ENCODE data around the gene RABGAP1L.
"Not testable (repeated sequence)": the region's sequence is repeated elsewhere in the genome, so short reads cannot be mapped to it uniquely, and the experiment has no call there.

The RABGAP1L gene

GRCh38 chr1:174469052-174469451 lies 309.7 kb downstream of the RABGAP1L start:
- DNase-seq, result no peak

- DNase-seq, result no peak
Observed at GRCh38 chr1:174469687-174470086, 310.4 kb downstream of the RABGAP1L start.

- DNase-seq, result no peak
Observed at GRCh38 chr1:174479281-174479680, 320.0 kb downstream of the RABGAP1L start.

- no peak for DNase-seq
Observed at GRCh38 chr1:174480324-174480723, 321.0 kb downstream of the RABGAP1L start.

GRCh38 chr1:174491606-174492005 lies 332.3 kb downstream of the RABGAP1L start:
- DNase-seq, result no peak

- no peak for DNase-seq
Observed at GRCh38 chr1:174497478-174497877, 338.2 kb downstream of the RABGAP1L start.

GRCh38 chr1:174516755-174517154 lies 357.4 kb downstream of the RABGAP1L start:
- not testable (repeated sequence) for DNase-seq

GRCh38 chr1:174519844-174520243 lies 360.5 kb downstream of the RABGAP1L start:
- no peak for DNase-seq

- no peak for DNase-seq
Observed at GRCh38 chr1:174531751-174532150, 372.4 kb downstream of the RABGAP1L start.

GRCh38 chr1:174534789-174535188 lies 375.5 kb downstream of the RABGAP1L start:
- no peak for DNase-seq

- DNase-seq, result no peak
Observed at GRCh38 chr1:174535207-174535606, 375.9 kb downstream of the RABGAP1L start.

GRCh38 chr1:174543421-174543820 lies 384.1 kb downstream of the RABGAP1L start:
- not testable (repeated sequence) for DNase-seq

- no peak for DNase-seq
Observed at GRCh38 chr1:174550296-174550695, 391.0 kb downstream of the RABGAP1L start.

GRCh38 chr1:174556392-174556791 lies 397.1 kb downstream of the RABGAP1L start:
- DNase-seq, result no peak

- DNase-seq, result no peak
Observed at GRCh38 chr1:174568551-174568950, 409.2 kb downstream of the RABGAP1L start.

- DNase-seq, result no peak
Observed at GRCh38 chr1:174569240-174569639, 409.9 kb downstream of the RABGAP1L start.

- DNase-seq, result no peak
Observed at GRCh38 chr1:174572771-174573170, 413.5 kb downstream of the RABGAP1L start.

- not testable (repeated sequence) for DNase-seq
Observed at GRCh38 chr1:174576120-174576519, 416.8 kb downstream of the RABGAP1L start.

GRCh38 chr1:174577681-174578080 lies 418.4 kb downstream of the RABGAP1L start:
- DNase-seq, result no peak

- DNase-seq, result no peak
Observed at GRCh38 chr1:174580801-174581200, 421.5 kb downstream of the RABGAP1L start.

- DNase-seq, result no peak
Observed at GRCh38 chr1:174583316-174583715, 424.0 kb downstream of the RABGAP1L start.

- DNase-seq, result no peak
Observed at GRCh38 chr1:174584071-174584470, 424.8 kb downstream of the RABGAP1L start.

GRCh38 chr1:174588618-174589017 lies 429.3 kb downstream of the RABGAP1L start:
- not testable (repeated sequence) for DNase-seq

- DNase-seq, result no peak
Observed at GRCh38 chr1:174605198-174605597, 445.9 kb downstream of the RABGAP1L start.

- no peak for DNase-seq
Observed at GRCh38 chr1:174606471-174606870, 447.2 kb downstream of the RABGAP1L start.

GRCh38 chr1:174617905-174618304 lies 458.6 kb downstream of the RABGAP1L start:
- not testable (repeated sequence) for DNase-seq
